Type B pancreatic cell (in vitro differentiated cells): ENCODE measurements around the gene DAB1. TPM values are rescaled to one million over a fixed set of nuclear protein-coding genes. Genes with fewer than 3 reads are reported as not detected.

Experiments used
- DNase-seq: peaks from one replicate; pipeline ENCODE4 v3.0.0; 2021; ENCODE audit warnings: mixed read lengths; ENCODE audit not compliant: unreplicated experiment; ENCODE audit errors: extremely low spot score
- H3K27ac Mint-ChIP-seq: 2 replicates; pipeline ENCODE4 v1.8.0; 2021; ENCODE audit warnings: mild to moderate bottlenecking, mixed read lengths
- H3K27me3 Mint-ChIP-seq: 2 replicates; pipeline ENCODE4 v1.8.0; 2021; ENCODE audit warnings: mixed read lengths
- H3K36me3 Mint-ChIP-seq: 2 replicates; pipeline ENCODE4 v1.8.0; 2021; ENCODE audit warnings: mixed read lengths
- H3K4me1 Mint-ChIP-seq: one replicate; pipeline ENCODE4 v1.8.0; 2021; ENCODE audit warnings: mixed read lengths; ENCODE audit not compliant: unreplicated experiment
- H3K4me3 Mint-ChIP-seq: 2 replicates; pipeline ENCODE4 v1.8.0; 2021; ENCODE audit warnings: mild to moderate bottlenecking, mixed read lengths
- H3K9me3 Mint-ChIP-seq: 2 replicates; pipeline ENCODE4 v1.8.0; 2021; ENCODE audit warnings: mixed read lengths
- total RNA-seq: library from RNA; stranded (reverse); gene quantifications from 2 replicates; pipeline ENCODE4 v1.2.1, GENCODE V29; 2021; ENCODE audit warnings: low replicate concordance
- TF ChIP-seq, protein P1 (sequence below): fragments of 200-600 bp; sonication (generic); conservative IDR thresholded peaks from 2 replicates; pipeline ENCODE4 v1.5.0; 2021; ENCODE audit warnings: antibody characterized with exemption, mild to moderate bottlenecking

DAB1 gene
- total RNA-seq, 1 donor from 2014 or later: 7.3 TPM

DNA sequence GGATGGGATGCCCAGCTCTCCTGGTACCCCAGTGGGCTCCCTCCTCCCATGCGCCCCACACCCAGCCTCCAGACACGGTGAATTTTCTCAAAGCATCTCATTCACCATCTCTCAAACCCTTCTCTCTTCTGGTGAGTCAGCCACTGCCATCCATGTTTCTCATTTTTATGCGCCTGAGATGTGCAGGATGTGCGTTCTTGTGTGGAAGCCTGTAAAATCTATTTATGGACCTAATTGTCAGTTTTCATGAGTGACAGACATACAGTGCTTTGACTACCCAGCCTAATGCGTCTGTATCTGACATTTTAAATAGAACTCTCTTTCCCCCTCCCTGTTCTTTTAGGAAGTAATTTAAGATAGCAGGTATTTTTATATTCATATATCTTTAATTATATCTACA, 158.8 kb downstream of the DAB1 start:
- Mint-ChIP-seq H3K27ac (no peak overlapping the region), H3K36me3 (no peaks in the 10 kb centered on the region), H3K27me3 (peaks cover 11% of the 10 kb centered on the region), H3K4me1 (peaks cover 4% of the 10 kb centered on the region), H3K9me3 (no peaks in the 10 kb centered on the region), H3K4me3 (no peak overlapping the region)
- TF ChIP-seq, protein P1, sequence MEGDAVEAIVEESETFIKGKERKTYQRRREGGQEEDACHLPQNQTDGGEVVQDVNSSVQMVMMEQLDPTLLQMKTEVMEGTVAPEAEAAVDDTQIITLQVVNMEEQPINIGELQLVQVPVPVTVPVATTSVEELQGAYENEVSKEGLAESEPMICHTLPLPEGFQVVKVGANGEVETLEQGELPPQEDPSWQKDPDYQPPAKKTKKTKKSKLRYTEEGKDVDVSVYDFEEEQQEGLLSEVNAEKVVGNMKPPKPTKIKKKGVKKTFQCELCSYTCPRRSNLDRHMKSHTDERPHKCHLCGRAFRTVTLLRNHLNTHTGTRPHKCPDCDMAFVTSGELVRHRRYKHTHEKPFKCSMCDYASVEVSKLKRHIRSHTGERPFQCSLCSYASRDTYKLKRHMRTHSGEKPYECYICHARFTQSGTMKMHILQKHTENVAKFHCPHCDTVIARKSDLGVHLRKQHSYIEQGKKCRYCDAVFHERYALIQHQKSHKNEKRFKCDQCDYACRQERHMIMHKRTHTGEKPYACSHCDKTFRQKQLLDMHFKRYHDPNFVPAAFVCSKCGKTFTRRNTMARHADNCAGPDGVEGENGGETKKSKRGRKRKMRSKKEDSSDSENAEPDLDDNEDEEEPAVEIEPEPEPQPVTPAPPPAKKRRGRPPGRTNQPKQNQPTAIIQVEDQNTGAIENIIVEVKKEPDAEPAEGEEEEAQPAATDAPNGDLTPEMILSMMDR: no peak
- no peak for DNase-seq

DNA sequence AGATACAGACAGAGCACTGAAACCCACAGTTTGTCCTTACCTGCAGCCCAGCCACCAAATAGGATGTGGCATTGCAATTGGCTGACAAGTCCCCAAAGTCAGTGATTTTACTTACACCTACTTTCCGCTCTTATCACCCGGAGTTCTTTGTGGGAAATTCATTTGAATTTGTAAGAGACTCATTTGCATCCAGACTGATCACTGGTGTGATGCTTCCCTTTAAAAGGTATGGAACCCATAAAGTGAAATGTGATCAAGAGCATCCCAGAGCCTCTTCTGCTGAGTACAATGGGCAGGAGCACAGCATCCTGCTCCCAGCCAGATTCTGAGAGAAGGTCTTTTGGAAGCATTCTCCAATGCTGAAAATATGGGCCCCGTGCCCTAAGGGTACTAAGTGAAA, 161.4 kb downstream of the DAB1 start:
- TF ChIP-seq, protein P1: no peak
- DNase-seq: no peak
- no peak overlapping the region for H3K27ac Mint-ChIP-seq
- H3K4me3 Mint-ChIP-seq: no peak overlapping the region
- peaks cover 4% of the 10 kb centered on the region for H3K27me3 Mint-ChIP-seq
- H3K4me1 Mint-ChIP-seq: peaks cover 12% of the 10 kb centered on the region
- H3K36me3 Mint-ChIP-seq: no peaks in the 10 kb centered on the region
- H3K9me3 Mint-ChIP-seq: no peaks in the 10 kb centered on the region

DNA sequence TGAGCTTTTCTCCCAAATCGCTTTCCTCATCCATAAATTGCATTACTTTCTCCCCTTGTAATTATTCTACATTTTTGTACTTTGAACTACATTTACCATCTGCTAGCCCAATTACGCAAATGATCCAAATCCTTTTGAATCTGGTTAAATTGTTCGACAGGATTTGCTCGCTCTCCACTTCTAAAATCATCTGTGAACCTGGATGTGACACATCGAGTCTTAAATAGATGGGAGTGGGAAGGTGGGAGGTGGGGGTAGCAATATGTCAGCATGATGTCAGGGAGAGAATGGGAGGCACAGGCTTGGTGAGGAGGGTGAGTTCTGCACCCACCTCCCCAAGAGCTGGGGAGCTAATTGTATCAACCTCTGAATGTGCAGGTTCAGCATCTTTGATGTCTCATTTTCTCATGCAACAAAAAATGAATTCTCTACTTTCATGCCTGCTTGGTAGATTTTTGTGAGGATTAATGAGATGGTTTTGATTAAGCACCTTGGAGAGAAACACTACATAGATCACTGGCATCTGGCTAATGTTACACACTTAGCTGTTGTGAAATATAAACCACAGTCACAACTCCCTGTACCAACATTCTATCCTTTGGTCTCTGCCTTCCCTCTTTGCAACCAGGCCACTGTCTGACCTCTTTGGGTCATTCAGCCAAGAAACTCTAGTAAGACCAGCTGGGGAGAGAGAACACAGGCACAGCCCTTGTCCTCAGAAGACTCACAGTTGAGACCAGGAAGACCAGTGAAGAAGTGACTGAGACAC, 165.1 kb downstream of the DAB1 start:
- H3K36me3 Mint-ChIP-seq: no peaks in the 10 kb centered on the region
- H3K4me3 Mint-ChIP-seq: no peak overlapping the region
- H3K27me3 Mint-ChIP-seq: peaks cover 4% of the 10 kb centered on the region
- H3K27ac Mint-ChIP-seq: no peak overlapping the region
- DNase-seq: no peak
- no peaks in the 10 kb centered on the region for H3K9me3 Mint-ChIP-seq
- peaks cover 16% of the 10 kb centered on the region for H3K4me1 Mint-ChIP-seq
- TF ChIP-seq, protein P1: no peak

DNA sequence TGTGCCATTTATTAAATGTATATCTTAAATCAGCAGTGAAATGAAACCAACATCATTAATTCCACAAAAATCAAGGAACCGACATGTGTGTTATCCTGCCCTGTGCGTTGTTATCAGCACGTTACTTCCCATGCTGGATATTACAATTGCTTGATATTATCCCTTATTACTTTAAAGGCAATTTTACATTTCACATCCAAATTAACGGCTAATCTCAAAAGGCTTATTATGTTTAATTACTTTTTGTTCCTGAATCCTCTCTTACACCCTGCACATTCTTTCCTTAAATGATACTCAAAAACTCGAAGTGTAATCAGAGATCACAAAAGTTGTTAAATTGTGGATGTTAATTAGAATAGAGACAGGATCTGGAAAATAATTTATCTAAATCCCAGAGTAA, 167.9 kb downstream of the DAB1 start:
- peaks cover 4% of the 10 kb centered on the region for H3K27me3 Mint-ChIP-seq
- H3K4me3 Mint-ChIP-seq: no peak overlapping the region
- no peak for DNase-seq
- H3K4me1 Mint-ChIP-seq: peaks cover 33% of the 10 kb centered on the region
- H3K9me3 Mint-ChIP-seq: no peaks in the 10 kb centered on the region
- H3K36me3 Mint-ChIP-seq: no peaks in the 10 kb centered on the region
- H3K27ac Mint-ChIP-seq: no peak overlapping the region
- TF ChIP-seq, protein P1: no peak

DNA sequence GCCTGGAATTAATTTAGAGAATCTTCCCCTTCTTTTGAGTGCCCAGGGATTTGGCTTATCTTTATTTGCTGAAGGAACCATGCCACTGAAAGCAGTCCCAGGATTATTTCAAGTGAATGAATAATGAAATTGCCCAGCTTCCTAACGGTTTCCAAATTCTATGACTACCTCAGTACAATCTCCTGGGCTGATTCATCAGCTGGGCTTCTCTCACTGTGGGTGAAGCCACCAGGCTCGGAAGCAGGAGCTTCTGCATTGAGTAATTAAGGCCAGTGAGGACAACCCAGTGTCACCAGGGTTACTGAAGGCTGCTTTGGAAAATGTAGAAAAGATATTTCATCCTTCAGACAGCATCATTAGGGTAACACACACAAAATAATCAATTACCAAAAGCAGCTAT, 169.8 kb downstream of the DAB1 start:
- peaks cover 28% of the 10 kb centered on the region for H3K4me1 Mint-ChIP-seq
- H3K36me3 Mint-ChIP-seq: no peaks in the 10 kb centered on the region
- H3K27me3 Mint-ChIP-seq: no peaks in the 10 kb centered on the region
- H3K27ac Mint-ChIP-seq: no peak overlapping the region
- H3K9me3 Mint-ChIP-seq: no peaks in the 10 kb centered on the region
- TF ChIP-seq, protein P1: no peak
- no peak overlapping the region for H3K4me3 Mint-ChIP-seq
- no peak for DNase-seq
